A673 (cell line): Measurements from ENCODE around the gene KRTAP10-4. TPM values are rescaled to one million over a fixed set of nuclear protein-coding genes. Genes with fewer than 3 reads are reported as not detected.

Source experiments
- BruUV-seq: library from RNA; stranded (reverse); fragments of 400-500 nt; replicated peaks from 2 replicates; lab custom pipeline; 2021; lab: Mats Ljungman, UMichigan
- CTCF ChIA-PET: fragments of 300-600 bp; sonication (Branson Sonifier 250); formaldehyde crosslinking; loops from one replicate; lab custom pipeline; 2022; ENCODE audit warnings: antibody characterized with exemption; lab: Charles Lee
- POLR2A ChIA-PET: fragments of 300-600 bp; sonication (Branson Sonifier 250); formaldehyde crosslinking; loops from one replicate; lab custom pipeline; 2022; ENCODE audit warnings: antibody characterized with exemption; ENCODE audit not compliant: low non-redundant PET; lab: Charles Lee
- DNase-seq: peaks from one replicate; pipeline ENCODE4 v3.0.0-alpha.2; 2015; ENCODE audit warnings: low spot score
- H3K27ac ChIP-seq: fragments of 200-600 bp; sonication (generic); 2 replicates; pipeline ENCODE4 v1.5.1; 2016; ENCODE audit warnings: mixed run types, low read depth, mild to moderate bottlenecking, mixed read lengths, antibody characterized with exemption, low read length; ENCODE audit not compliant: poor library complexity, severe bottlenecking
- H3K27me3 ChIP-seq: fragments of 200-600 bp; sonication (generic); replicated peaks from 2 replicates; pipeline ENCODE4 v1.6.1; 2017; ENCODE audit warnings: mixed run types, low read depth, mild to moderate bottlenecking, mixed read lengths, antibody characterized with exemption, low read length; ENCODE audit not compliant: insufficient read depth, poor library complexity
- H3K36me3 ChIP-seq: fragments of 200-600 bp; sonication (generic); 2 replicates; pipeline ENCODE4 v1.6.1; 2016; ENCODE audit warnings: mixed run types, mild to moderate bottlenecking, mixed read lengths, antibody characterized with exemption, low read length; ENCODE audit not compliant: insufficient read depth, poor library complexity, severe bottlenecking
- H3K4me1 ChIP-seq: fragments of 200-600 bp; sonication (generic); 2 replicates; pipeline ENCODE4 v1.6.1; 2017; ENCODE audit warnings: mixed run types, mild to moderate bottlenecking, mixed read lengths, antibody characterized with exemption, low read length; ENCODE audit not compliant: insufficient read depth, poor library complexity, severe bottlenecking
- H3K4me3 ChIP-seq: fragments of 200-600 bp; sonication (generic); 2 replicates; pipeline ENCODE4 v1.5.1; 2016; ENCODE audit warnings: low read depth, mixed run types, mild to moderate bottlenecking, mixed read lengths, low read length; ENCODE audit not compliant: poor library complexity, severe bottlenecking
- H3K9me3 ChIP-seq: fragments of 200-600 bp; sonication (generic); 2 replicates; pipeline ENCODE4 v1.6.1; 2016; ENCODE audit warnings: mixed run types, low read depth, mild to moderate bottlenecking, mixed read lengths, antibody characterized with exemption, low read length; ENCODE audit not compliant: poor library complexity, severe bottlenecking
- EZH2 ChIP-seq: fragments of 200-600 bp; sonication (generic); IDR thresholded peaks from 2 replicates; pipeline ENCODE4 v1.6.1; 2017; ENCODE audit warnings: borderline replicate concordance, low read depth, mild to moderate bottlenecking, mixed read lengths, antibody characterized with exemption, low read length; ENCODE audit not compliant: poor library complexity, severe bottlenecking
- intact Hi-C: fragments of 100-400 bp; cut with micrococcal nuclease; formaldehyde crosslinking; loops from one replicate; pipeline ENCODE4 v1.10.0; 2022; ENCODE audit not compliant: unreplicated experiment
- total RNA-seq: library from RNA; stranded (reverse); gene quantifications from 2 replicates; pipeline ENCODE4 v1.2.3, GENCODE V29; 2021
- TF ChIP-seq, protein P1 (sequence below): fragments of 300-800, 200-600 bp; sonication (generic); conservative IDR thresholded peaks from 2 replicates; pipeline ENCODE4 v1.5.1; 2017; ENCODE audit warnings: low read depth, mild to moderate bottlenecking, antibody characterized with exemption, low read length, moderate library complexity, mixed read lengths

Gene KRTAP10-4
- total RNA-seq, 1 experiment from 2014 or later, result not detected

- intact Hi-C loops, result no loop called here
- H3K27me3 ChIP-seq, result no peaks in the 10 kb centered on the region
- ChIA-PET POLR2A (no interaction called here), CTCF (no interaction called here)
- H3K4me1 ChIP-seq, result no peaks in the 10 kb centered on the region
- H3K9me3 ChIP-seq, result no peaks in the 10 kb centered on the region
- no peak for TF ChIP-seq EZH2
- TF ChIP-seq, protein P1, sequence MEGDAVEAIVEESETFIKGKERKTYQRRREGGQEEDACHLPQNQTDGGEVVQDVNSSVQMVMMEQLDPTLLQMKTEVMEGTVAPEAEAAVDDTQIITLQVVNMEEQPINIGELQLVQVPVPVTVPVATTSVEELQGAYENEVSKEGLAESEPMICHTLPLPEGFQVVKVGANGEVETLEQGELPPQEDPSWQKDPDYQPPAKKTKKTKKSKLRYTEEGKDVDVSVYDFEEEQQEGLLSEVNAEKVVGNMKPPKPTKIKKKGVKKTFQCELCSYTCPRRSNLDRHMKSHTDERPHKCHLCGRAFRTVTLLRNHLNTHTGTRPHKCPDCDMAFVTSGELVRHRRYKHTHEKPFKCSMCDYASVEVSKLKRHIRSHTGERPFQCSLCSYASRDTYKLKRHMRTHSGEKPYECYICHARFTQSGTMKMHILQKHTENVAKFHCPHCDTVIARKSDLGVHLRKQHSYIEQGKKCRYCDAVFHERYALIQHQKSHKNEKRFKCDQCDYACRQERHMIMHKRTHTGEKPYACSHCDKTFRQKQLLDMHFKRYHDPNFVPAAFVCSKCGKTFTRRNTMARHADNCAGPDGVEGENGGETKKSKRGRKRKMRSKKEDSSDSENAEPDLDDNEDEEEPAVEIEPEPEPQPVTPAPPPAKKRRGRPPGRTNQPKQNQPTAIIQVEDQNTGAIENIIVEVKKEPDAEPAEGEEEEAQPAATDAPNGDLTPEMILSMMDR, result no peak
- H3K36me3 ChIP-seq, result no peaks in the 10 kb centered on the region
- H3K4me3 ChIP-seq, result no peak overlapping the region
- no peak for DNase-seq
- H3K27ac ChIP-seq, result no peak overlapping the region
- BruUV-seq, result no TSS peak
Observed at GRCh38 chr21:44532712-44533111, 40.8 kb upstream of the KRTAP10-4 start.

GRCh38 chr21:44533121-44533890 is 40.2 kb upstream of the KRTAP10-4 start:
- no peak for DNase-seq
- no peaks in the 10 kb centered on the region for H3K36me3 ChIP-seq
- CTCF ChIA-PET, result no interaction called here
- H3K4me1 ChIP-seq, result no peaks in the 10 kb centered on the region
- no peaks in the 10 kb centered on the region for H3K27me3 ChIP-seq
- no peaks in the 10 kb centered on the region for H3K9me3 ChIP-seq
- POLR2A ChIA-PET, result no interaction called here
- intact Hi-C loops, result no loop called here
- no TSS peak for BruUV-seq
- TF ChIP-seq, protein P1, result no peak
- H3K27ac ChIP-seq, result no peak overlapping the region
- H3K4me3 ChIP-seq, result no peak overlapping the region

DNA sequence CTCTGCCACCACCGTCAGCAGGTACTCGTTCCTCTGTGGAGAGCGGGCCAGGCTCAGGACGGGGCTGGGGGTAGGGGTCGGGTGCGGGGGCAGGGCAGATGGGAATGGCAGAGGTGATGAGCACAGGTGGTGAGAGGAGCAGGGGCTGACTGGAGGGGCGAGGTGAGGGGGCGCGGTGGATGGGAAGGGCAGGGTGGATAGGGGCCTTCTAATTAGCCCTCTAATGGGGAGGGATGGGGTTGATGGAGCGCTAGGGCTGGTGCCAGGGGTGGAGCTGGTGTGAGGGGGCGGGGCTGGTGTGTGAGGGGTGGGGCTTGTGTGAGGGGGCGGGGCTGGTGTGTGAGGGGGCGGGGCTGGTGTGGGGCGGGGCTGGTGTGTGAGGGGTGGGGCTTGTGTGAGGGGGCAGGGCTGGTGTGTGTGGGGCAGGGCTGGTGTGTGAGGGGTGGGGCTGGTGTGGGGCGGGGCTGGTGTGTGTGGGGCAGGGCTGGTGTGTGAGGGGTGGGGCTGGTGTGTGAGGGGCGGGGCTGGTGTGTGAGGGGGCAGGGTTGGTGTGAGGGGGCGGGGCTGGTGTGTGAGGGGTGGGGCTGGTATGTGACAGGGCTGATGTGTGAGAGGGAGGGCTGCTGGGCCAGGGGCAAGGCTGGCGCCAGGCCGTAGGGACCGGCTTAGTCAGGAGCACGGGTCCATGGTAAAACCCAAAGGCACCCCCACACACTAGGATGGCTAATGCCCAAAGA is 39.5 kb upstream of the KRTAP10-4 start:
- no peaks in the 10 kb centered on the region for H3K4me1 ChIP-seq
- no peaks in the 10 kb centered on the region for H3K9me3 ChIP-seq
- no peaks in the 10 kb centered on the region for H3K27me3 ChIP-seq
- TF ChIP-seq, protein P1, result no peak
- H3K27ac ChIP-seq, result no peak overlapping the region
- CTCF ChIA-PET, result no interaction called here
- no peak for DNase-seq
- no peak overlapping the region for H3K4me3 ChIP-seq
- no TSS peak for BruUV-seq
- POLR2A ChIA-PET, result no interaction called here
- intact Hi-C loops, result no loop called here
- no peaks in the 10 kb centered on the region for H3K36me3 ChIP-seq
